ENCODE results near the gene DLX1. TPM values are rescaled to one million over a fixed set of nuclear protein-coding genes. Genes with fewer than 3 reads are reported as not detected.

DLX1 gene
- total RNA-seq, 2 experiments from 2014 or later = not detected

- DNase-seq (no peak), ATAC-seq (ENCODE audit: poor library complexity) (no peak)
- no peaks in the 10 kb centered on the region for H3K27me3 ChIP-seq (ENCODE audit: control insufficient read depth in 1 of 2, insufficient read depth in 2 of 2, low read length in 2 of 2)
- H3K36me3 Mint-ChIP-seq (ENCODE audit: low read depth) = no peaks in the 10 kb centered on the region
- H3K4me3 Mint-ChIP-seq = no peak overlapping the region
- CTCF ChIA-PET = no interaction called here
- H3K9me3 ChIP-seq (ENCODE audit: control insufficient read depth in 1 of 2, insufficient read depth in 1 of 2, low read length in 2 of 2) = no peaks in the 10 kb centered on the region
- no peaks in the 10 kb centered on the region for H3K4me1 Mint-ChIP-seq (ENCODE audit: low read depth)
- no peaks in the 10 kb centered on the region for H3K27me3 Mint-ChIP-seq
- no peak for TF ChIP-seq CTCF (IDR thresholded peaks at IDR 0.05)
- POLR2A ChIA-PET = no interaction called here
- no peaks in the 10 kb centered on the region for H3K36me3 ChIP-seq (ENCODE audit: insufficient read depth, low read length)
- H3K4me1 ChIP-seq (ENCODE audit: insufficient read depth, low read length) = no peaks in the 10 kb centered on the region
- no peak overlapping the region for H3K27ac Mint-ChIP-seq
- H3K9me3 Mint-ChIP-seq = no peaks in the 10 kb centered on the region
- H3K27ac ChIP-seq (ENCODE audit: low read depth in 1 of 2, low read length in 2 of 2) = no peak overlapping the region
- no peak overlapping the region for H3K4me3 ChIP-seq (ENCODE audit: low read length)
- intact Hi-C loops (cut with DNase I, micrococcal nuclease) = no loop called here
Observed at GRCh38 chr2:172039011-172039704, 46.1 kb upstream of the DLX1 start.

- H3K4me1 Mint-ChIP-seq (ENCODE audit: low read depth) = no peaks in the 10 kb centered on the region
- intact Hi-C loops (cut with DNase I, micrococcal nuclease) = no loop called here
- H3K36me3 Mint-ChIP-seq (ENCODE audit: low read depth) = no peaks in the 10 kb centered on the region
- H3K9me3 Mint-ChIP-seq = no peaks in the 10 kb centered on the region
- no peak overlapping the region for H3K27ac ChIP-seq (ENCODE audit: low read depth in 1 of 2, low read length in 2 of 2)
- POLR2A ChIA-PET = no interaction called here
- no peak overlapping the region for H3K27ac Mint-ChIP-seq
- no peak overlapping the region for H3K4me3 ChIP-seq (ENCODE audit: low read length)
- H3K36me3 ChIP-seq (ENCODE audit: insufficient read depth, low read length) = no peaks in the 10 kb centered on the region
- H3K4me1 ChIP-seq (ENCODE audit: insufficient read depth, low read length) = no peaks in the 10 kb centered on the region
- no peaks in the 10 kb centered on the region for H3K27me3 ChIP-seq (ENCODE audit: control insufficient read depth in 1 of 2, insufficient read depth in 2 of 2, low read length in 2 of 2)
- no peaks in the 10 kb centered on the region for H3K9me3 ChIP-seq (ENCODE audit: control insufficient read depth in 1 of 2, insufficient read depth in 1 of 2, low read length in 2 of 2)
- DNase-seq (no peak), ATAC-seq (ENCODE audit: poor library complexity) (no peak)
- no peak for TF ChIP-seq CTCF (IDR thresholded peaks at IDR 0.05)
- H3K4me3 Mint-ChIP-seq = no peak overlapping the region
- CTCF ChIA-PET = no interaction called here
- H3K27me3 Mint-ChIP-seq = no peaks in the 10 kb centered on the region
Observed at GRCh38 chr2:172040311-172040710, 45.0 kb upstream of the DLX1 start.

DNA sequence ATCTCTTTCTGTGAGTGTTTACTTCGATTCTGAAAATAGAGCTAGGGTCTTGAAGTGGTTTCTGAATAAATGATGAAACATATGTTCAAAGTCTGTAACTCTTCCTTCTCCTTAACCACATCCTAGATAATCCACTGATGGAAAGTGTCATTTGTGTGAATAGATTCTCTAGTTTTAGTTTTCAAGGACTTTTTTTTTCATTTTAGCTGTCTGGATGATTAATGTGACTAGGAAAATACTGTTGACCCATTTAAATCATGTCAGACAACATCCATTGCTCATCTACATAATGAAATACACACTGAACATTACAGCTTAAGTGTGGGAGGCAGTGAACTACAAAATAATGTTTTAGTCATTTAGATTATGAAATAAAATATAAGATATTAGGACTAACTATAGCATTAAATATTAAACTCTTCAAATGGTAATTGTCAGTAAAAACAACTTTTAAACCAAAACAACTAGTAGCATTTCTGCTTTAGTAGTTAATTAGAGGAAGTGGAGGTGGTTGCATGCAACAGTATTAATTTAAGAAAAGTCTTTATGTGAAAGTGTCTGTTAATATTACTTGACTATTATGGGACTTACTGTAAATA, 39.1 kb upstream of the DLX1 start:
- no peaks in the 10 kb centered on the region for H3K27me3 Mint-ChIP-seq
- Histone ChIP-seq H3K9me3 (ENCODE audit: control insufficient read depth in 1 of 2, insufficient read depth in 1 of 2, low read length in 2 of 2) (no peaks in the 10 kb centered on the region), H3K27me3 (ENCODE audit: control insufficient read depth in 1 of 2, insufficient read depth in 2 of 2, low read length in 2 of 2) (no peaks in the 10 kb centered on the region), H3K27ac (ENCODE audit: low read depth in 1 of 2, low read length in 2 of 2) (no peak overlapping the region), H3K4me3 (ENCODE audit: low read length) (no peak overlapping the region), H3K4me1 (ENCODE audit: insufficient read depth, low read length) (no peaks in the 10 kb centered on the region), H3K36me3 (ENCODE audit: insufficient read depth, low read length) (no peaks in the 10 kb centered on the region)
- no peaks in the 10 kb centered on the region for H3K9me3 Mint-ChIP-seq
- ChIA-PET CTCF (no interaction called here), POLR2A (interaction anchor here (0.7 kb wide), 1 partner anchor 17 kb away, joined by 3 read pairs; no protein-coding TSS in a partner anchor)
- H3K36me3 Mint-ChIP-seq (ENCODE audit: low read depth) = no peaks in the 10 kb centered on the region
- H3K27ac Mint-ChIP-seq = no peak overlapping the region
- H3K4me3 Mint-ChIP-seq = no peak overlapping the region
- no peak for ATAC-seq (ENCODE audit: poor library complexity)
- H3K4me1 Mint-ChIP-seq (ENCODE audit: low read depth) = no peaks in the 10 kb centered on the region
- TF ChIP-seq CTCF (IDR thresholded peaks at IDR 0.05) = no peak
- intact Hi-C loops (cut with DNase I, micrococcal nuclease) = no loop called here
- DNase-seq = no peak

Measured in CD4-positive, alpha-beta T cell (primary cell).